HG03575 (cell line): ENCODE results near the gene IFNGR1.

Source experiments
- ATAC-seq: cut with Tn5 transposase; IDR thresholded peaks from one replicate; pipeline ENCODE4 v1.9.1; 2021; ENCODE audit not compliant: unreplicated experiment, insufficient number of reproducible peaks, low FRiP score; ENCODE audit errors: extremely low read depth

The IFNGR1 gene

GRCh38 chr6:137190583-137191094 is 28.5 kb downstream of the IFNGR1 start:
- ATAC-seq = no peak

GRCh38 chr6:137188855-137189254 is 30.3 kb downstream of the IFNGR1 start:
- no peak for ATAC-seq

DNA sequence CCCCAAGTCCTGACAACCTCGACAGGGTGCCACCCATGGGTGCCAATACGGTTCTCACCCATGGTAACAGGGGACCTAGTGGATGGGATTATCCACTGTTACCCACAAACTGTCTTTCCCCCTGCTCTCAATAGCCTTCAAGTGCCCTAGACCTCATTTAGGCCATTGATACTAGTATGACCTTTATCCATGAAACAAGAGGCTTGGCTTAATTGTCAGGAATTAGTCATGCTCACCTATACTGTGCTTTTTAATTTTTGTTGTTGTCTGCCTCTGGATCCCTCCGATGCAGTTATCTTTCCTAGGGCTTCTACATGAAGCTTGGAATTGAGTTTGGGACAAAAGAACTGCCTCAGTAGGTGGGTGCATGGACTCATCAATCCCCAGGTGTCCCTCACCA is 33.9 kb downstream of the IFNGR1 start:
- no peak for ATAC-seq

DNA sequence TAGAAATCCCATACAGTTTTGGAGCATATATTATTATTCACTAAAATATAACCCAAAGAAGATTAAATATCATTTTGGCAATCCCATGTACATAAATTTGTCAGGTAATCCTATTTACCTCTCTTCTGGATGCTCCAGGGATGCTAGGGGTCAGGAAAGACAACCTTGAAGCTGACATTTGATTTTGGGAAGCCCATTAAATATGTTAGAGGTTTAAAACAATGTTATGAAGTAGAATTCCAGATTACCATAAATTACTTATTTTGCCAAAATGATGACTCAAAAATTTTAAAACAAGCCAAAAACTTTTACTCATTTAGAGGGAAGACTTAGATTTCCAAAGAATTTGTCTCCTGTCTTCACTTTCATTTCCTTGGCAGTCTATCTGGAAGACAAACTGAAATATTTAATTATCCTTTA is 36.5 kb downstream of the IFNGR1 start:
- no peak for ATAC-seq

DNA sequence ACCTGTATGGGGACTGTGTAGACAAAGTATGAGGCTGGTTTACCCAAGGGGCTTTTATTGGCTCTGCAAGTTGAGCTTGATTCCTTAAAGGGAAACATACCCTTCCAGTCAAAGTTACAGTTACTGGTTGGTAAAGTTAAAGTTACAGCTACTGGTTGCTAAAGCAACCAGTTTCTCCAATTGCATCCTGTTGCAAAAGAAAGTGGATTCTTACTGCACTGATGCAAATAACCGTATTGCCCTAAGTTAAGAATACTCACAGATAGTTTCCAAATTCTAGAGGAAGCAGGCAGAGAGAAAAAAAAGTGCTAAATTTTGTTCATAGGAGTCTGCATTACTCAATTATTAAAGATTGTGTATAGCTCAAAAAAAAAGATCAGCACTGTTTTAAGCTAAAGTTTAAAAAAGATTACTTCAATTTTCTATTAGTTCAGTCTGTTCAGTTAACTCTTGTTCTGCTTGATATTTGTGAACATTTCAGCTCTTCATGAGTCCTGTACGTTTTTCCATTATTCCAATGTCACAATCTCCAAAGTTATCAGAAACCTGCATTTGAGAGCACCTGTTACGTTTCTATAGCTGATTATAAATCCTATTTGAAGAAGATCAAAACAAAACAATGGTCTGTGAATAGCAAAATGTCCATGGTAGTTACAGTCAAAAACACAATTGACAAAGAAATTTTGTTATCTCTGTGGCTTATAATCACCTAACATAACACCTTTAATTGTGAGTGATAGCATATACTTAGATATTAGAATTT is 37.1 kb downstream of the IFNGR1 start:
- ATAC-seq = no peak

GRCh38 chr6:137177611-137178010 is 41.6 kb downstream of the IFNGR1 start:
- no peak for ATAC-seq

DNA sequence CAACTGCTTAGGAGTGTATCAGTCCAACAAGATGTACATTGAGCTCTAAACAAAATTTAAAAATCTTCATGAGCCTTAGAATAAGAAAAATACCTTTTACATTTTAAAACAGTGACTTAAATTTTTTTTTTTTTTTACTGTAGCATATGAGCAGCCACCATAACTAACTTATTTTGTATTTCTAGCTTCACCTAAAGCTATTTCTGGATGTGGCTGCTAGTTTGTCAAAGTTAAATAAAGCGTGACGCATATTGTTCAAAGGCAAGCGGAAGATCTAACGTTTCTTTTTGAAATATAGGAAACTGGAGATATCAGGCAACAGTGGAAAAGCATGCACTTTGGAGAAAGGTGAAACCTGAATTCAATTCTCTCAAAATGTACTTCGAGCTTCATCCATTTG is 42.5 kb downstream of the IFNGR1 start:
- ATAC-seq = no peak

DNA sequence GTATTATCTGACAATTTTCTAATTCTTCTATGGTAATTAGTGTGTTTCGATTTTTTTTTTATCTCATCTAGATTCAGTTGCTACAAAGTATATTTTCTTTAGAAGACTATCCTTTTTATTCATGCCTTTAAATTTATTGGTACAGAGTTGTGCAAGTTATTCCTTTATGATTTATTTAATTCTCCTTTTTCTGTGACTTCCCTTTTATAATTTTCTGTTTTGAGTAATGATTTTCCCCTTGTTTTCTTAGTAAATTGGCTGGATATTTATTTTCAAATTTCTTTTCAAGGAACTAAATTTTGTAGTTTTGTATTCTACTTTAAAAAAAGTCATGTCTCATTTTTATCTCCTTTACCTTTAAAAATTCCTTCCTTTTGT is 43.3 kb downstream of the IFNGR1 start:
- ATAC-seq = no peak

GRCh38 chr6:137175157-137175867 is 43.9 kb downstream of the IFNGR1 start:
- ATAC-seq = no peak

DNA sequence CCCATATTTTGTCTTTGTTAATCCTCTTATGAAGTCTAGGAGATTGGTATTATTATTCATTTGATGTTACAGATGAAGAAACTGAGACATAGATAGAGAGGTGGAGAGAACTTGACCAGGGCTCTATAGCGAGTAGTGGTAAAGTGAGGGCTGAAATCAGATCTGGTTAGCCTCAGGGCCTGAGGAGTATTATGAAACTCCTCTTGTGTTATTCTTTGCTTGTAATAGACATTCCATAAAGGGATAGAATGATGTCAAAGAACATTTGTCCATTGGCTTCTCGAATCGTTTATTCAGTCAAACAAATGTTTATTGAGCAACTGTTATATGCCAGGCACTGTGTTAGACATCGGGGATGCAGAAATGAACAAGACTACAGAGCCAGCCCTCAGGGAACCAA is 45.7 kb downstream of the IFNGR1 start, which contains the start of gene IL22RA2:
Gene IL22RA2 (minus strand): TSS at position 144 of the 400 bp plus-strand sequence. CDS start 11,895 bp downstream, outside the sequence.
- no peak for ATAC-seq

- ATAC-seq = no peak
These were observed 46.3 kb downstream of the IFNGR1 start for GRCh38 chr6:137172734-137173431.

- ATAC-seq = no peak
These were observed 47.1 kb downstream of the IFNGR1 start for GRCh38 chr6:137171824-137172733.

- ATAC-seq = no peak
These were observed 48.2 kb downstream of the IFNGR1 start for GRCh38 chr6:137171053-137171374.

DNA sequence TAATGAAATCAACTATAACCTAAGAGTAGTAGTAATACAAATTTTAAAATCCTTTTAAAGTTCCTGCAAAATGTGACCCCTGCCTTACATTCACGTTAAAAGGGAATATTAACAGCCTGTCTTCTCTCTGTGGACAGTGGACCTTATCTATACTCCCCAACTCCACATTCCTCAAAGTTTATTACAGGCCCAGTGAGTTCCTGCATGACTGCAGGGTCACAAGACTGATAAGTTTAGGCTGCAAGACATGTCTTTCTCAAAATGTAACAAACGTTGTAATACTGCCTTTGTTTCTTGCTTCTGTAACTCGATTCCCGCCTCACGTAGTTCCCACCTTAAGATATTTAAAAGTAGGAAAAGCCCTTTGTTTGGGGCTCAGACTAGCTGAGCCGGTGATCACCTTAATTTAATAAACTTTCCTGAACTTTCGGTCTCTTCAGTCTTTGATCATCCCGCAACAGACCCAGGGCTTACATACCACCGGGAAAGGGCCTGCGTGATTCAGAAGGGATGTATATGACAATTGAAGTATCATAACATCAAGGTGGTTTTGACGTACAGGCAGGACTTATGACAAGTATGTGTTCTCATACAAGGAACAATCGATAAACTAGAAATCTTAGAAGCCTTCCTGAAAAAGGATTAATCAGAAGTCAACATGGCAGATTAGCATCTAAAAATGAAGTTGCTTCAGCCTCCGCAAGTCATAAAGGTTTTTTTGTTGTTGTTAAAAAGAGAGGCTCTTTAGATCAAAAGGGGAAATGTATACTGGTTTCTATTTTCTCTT is 48.7 kb downstream of the IFNGR1 start:
- ATAC-seq = no peak

GRCh38 chr6:137167702-137168377 is 51.3 kb downstream of the IFNGR1 start:
- no peak for ATAC-seq

DNA sequence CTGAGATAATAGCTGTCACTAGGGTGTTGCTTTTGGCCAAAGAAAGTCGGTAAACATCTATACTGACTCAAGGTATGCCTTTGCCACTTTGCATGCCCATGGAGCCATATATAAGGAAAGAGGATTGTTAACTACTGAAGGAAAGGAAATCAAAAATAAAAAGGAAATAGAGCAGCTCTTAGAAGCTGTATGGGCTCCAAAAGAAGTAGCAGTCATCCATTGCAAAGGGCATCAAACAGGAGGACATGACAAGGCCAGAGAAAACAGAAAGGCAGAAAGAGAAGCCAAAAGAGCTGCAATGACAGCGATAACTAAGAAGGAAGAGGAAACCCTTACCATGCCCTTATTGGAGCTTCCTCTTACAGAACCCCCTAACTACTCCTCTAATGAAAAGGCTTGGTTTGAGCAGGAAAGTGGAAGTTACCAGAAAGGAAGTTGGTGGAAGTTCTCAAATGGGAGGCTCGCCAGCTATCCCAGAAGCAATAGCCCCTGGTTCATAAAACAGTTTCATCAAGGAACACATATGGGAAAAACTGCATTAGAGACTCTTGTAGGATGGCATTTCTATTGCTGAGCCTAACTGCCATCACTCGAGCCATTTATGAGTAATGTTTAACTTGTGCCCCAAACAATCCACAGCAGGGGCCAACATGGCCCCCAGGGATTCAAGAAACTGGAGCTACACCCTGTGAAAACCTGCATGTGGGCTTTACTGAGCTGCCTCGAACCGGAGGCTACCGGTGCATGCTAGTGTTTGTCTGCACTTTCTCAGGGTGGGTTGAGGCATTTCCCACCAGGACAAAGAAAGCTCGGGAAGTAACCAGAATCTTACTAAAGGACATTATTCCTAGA is 52.7 kb downstream of the IFNGR1 start:
- ATAC-seq = no peak
